Measurements from ENCODE around the gene LRRC52. TPM values are rescaled to one million over a fixed set of nuclear protein-coding genes. Genes with fewer than 3 reads are reported as not detected.

LRRC52 gene
- total RNA-seq, 4 donors from 2014 or later = not detected

- TF ChIP-seq CTCF (IDR thresholded peaks at IDR 0.05) (no peak), POLR2AphosphoS5 (IDR thresholded peaks at IDR 0.05) (no peak), POLR2A (IDR thresholded peaks at IDR 0.05) (no peak), EP300 (IDR thresholded peaks at IDR 0.05) (no peak)
- no peaks in the 10 kb centered on the region for H3K27me3 ChIP-seq
- H3K27ac ChIP-seq = no peak overlapping the region
- no peaks in the 10 kb centered on the region for H3K4me1 ChIP-seq
- H3K9me3 ChIP-seq = no peaks in the 10 kb centered on the region
- WGBS = 86% methylated on average over 10 of the region's 12 CpGs
- no peak for DNase-seq (ENCODE audit: low spot score in 2 of 2)
- H3K36me3 ChIP-seq = no peaks in the 10 kb centered on the region
- no peak overlapping the region for H3K4me3 ChIP-seq
These were observed 46.5 kb upstream of the LRRC52 start for GRCh38 chr1:165497069-165498013.

GRCh38 chr1:165501330-165501969 is 42.4 kb upstream of the LRRC52 start:
- WGBS = 72% methylated on average over 7 of the region's 7 CpGs
- no peaks in the 10 kb centered on the region for H3K9me3 ChIP-seq
- no peaks in the 10 kb centered on the region for H3K4me1 ChIP-seq
- no peak for DNase-seq (ENCODE audit: low spot score in 2 of 2)
- H3K36me3 ChIP-seq = no peaks in the 10 kb centered on the region
- no peak overlapping the region for H3K4me3 ChIP-seq
- H3K27ac ChIP-seq = no peak overlapping the region
- no peak for TF ChIP-seq POLR2A (IDR thresholded peaks at IDR 0.05)
- no peak for TF ChIP-seq CTCF (IDR thresholded peaks at IDR 0.05)
- no peak for TF ChIP-seq EP300 (IDR thresholded peaks at IDR 0.05)
- no peak for TF ChIP-seq POLR2AphosphoS5 (IDR thresholded peaks at IDR 0.05)
- H3K27me3 ChIP-seq = no peaks in the 10 kb centered on the region

- no peaks in the 10 kb centered on the region for H3K9me3 ChIP-seq
- DNase-seq (ENCODE audit: low spot score in 2 of 2) = no peak
- no peak for TF ChIP-seq EP300 (IDR thresholded peaks at IDR 0.05)
- 63% methylated on average over 3 of the region's 3 CpGs for WGBS
- H3K4me3 ChIP-seq = no peak overlapping the region
- H3K27ac ChIP-seq = no peak overlapping the region
- H3K36me3 ChIP-seq = no peaks in the 10 kb centered on the region
- H3K4me1 ChIP-seq = no peaks in the 10 kb centered on the region
- H3K27me3 ChIP-seq = no peaks in the 10 kb centered on the region
These were observed 41.8 kb upstream of the LRRC52 start for GRCh38 chr1:165501970-165502348.

GRCh38 chr1:165507570-165507969 is 36.2 kb upstream of the LRRC52 start:
- no peak for TF ChIP-seq EP300 (IDR thresholded peaks at IDR 0.05)
- H3K36me3 ChIP-seq = no peaks in the 10 kb centered on the region
- H3K4me3 ChIP-seq = no peak overlapping the region
- DNase-seq (ENCODE audit: low spot score in 2 of 2) = no peak
- H3K4me1 ChIP-seq = no peaks in the 10 kb centered on the region
- no peaks in the 10 kb centered on the region for H3K9me3 ChIP-seq
- H3K27ac ChIP-seq = no peak overlapping the region
- H3K27me3 ChIP-seq = no peaks in the 10 kb centered on the region

- Histone ChIP-seq H3K4me3 (no peak overlapping the region), H3K36me3 (no peaks in the 10 kb centered on the region), H3K27ac (no peak overlapping the region), H3K27me3 (no peaks in the 10 kb centered on the region), H3K9me3 (no peaks in the 10 kb centered on the region), H3K4me1 (no peaks in the 10 kb centered on the region)
- no peak for DNase-seq (ENCODE audit: low spot score in 2 of 2)
- TF ChIP-seq EP300 (IDR thresholded peaks at IDR 0.05) (no peak), POLR2AphosphoS5 (IDR thresholded peaks at IDR 0.05) (no peak), POLR2A (IDR thresholded peaks at IDR 0.05) (no peak), CTCF (IDR thresholded peaks at IDR 0.05) (no peak)
- WGBS = 94% methylated on average over 3 of the region's 3 CpGs
These were observed 35.5 kb upstream of the LRRC52 start for GRCh38 chr1:165508291-165508690.

GRCh38 chr1:165512816-165513215 is 31.0 kb upstream of the LRRC52 start:
- Histone ChIP-seq H3K27me3 (no peaks in the 10 kb centered on the region), H3K4me1 (no peaks in the 10 kb centered on the region), H3K27ac (no peak overlapping the region), H3K36me3 (no peaks in the 10 kb centered on the region), H3K9me3 (no peaks in the 10 kb centered on the region), H3K4me3 (no peak overlapping the region)
- WGBS = 52% methylated on average over 5 of the region's 6 CpGs
- TF ChIP-seq EP300 (IDR thresholded peaks at IDR 0.05) = no peak
- TF ChIP-seq CTCF (IDR thresholded peaks at IDR 0.05) = no peak
- TF ChIP-seq POLR2A (IDR thresholded peaks at IDR 0.05) = no peak
- no peak for TF ChIP-seq POLR2AphosphoS5 (IDR thresholded peaks at IDR 0.05)
- no peak for DNase-seq (ENCODE audit: low spot score in 2 of 2)

Data from suprapubic skin (tissue), 4 donors.